GM12878 (cell line): ENCODE measurements around the gene ATRN.

ENCODE experiments used
- BACH1 ChIP-seq: fragments of 450-650 bp; IDR thresholded peaks from 2 replicates; pipeline ENCODE4 v1.6.1; 2017; ENCODE audit warnings: mild to moderate bottlenecking, borderline replicate concordance
- CHD4 ChIP-seq: fragments of 200-600 bp; sonication (generic); IDR thresholded peaks from 2 replicates; pipeline ENCODE4 v1.6.1; 2016; ENCODE audit warnings: mild to moderate bottlenecking
- CTCF ChIP-seq, 3 experiments: IDR thresholded peaks in 2 of 3; conservative IDR thresholded peaks in 1 of 3; 2 replicates each; pipeline ENCODE4 v1.5.1; 2011; ENCODE audit warnings: low read depth in 3 of 3, low read length in 3 of 3, mild to moderate bottlenecking in 3 of 3, control low read depth in 2 of 3, moderate library complexity in 2 of 3, inconsistent platforms in 1 of 3, mixed read lengths in 1 of 3; ENCODE audit not compliant: control insufficient read depth in 2 of 3, insufficient read depth in 1 of 3; ENCODE audit errors: extremely low read depth in 1 of 3
- HDAC2 ChIP-seq: fragments of 200-600 bp; sonication (generic); IDR thresholded peaks from 2 replicates; pipeline ENCODE4 v1.6.1; 2017

- TF ChIP-seq CTCF (IDR thresholded peaks at IDR 0.05 in 2 of 3, conservative IDR thresholded peaks at IDR 0.05 in 1 of 3; ENCODE audit: control insufficient read depth in 2 of 3, extremely low read depth in 1 of 3, insufficient read depth in 1 of 3, low read depth in 3 of 3, low read length in 3 of 3) (no peak), CHD4 (no peak), HDAC2 (no peak), BACH1 (no peak)
Observed at GRCh38 chr20:3629893-3630292, 159.1 kb downstream of the ATRN start.
